RWPE2 (cell line): ENCODE data around the gene LINC01488.

Experiments used
- ATAC-seq: fragments of 200-7000 bp; cut with Tn5 transposase; 3 replicates; pipeline ENCODE4 v1.9.1; 2021; ENCODE audit warnings: low read depth
- DNase-seq: peaks from one replicate; pipeline ENCODE4 v3.0.0-alpha.2; 2020; ENCODE audit warnings: low spot score
- H3K27ac ChIP-seq: fragments of 450-650 bp; 2 replicates; pipeline ENCODE4 v1.5.1; 2017; ENCODE audit warnings: mild to moderate bottlenecking; ENCODE audit not compliant: poor library complexity, severe bottlenecking
- H3K27me3 ChIP-seq: fragments of 250-450 bp; sonication (Bioruptor Pico); 2 replicates; pipeline ENCODE4 v1.5.1; 2021; ENCODE audit warnings: mild to moderate bottlenecking, moderate library complexity; ENCODE audit not compliant: insufficient read depth, poor library complexity, severe bottlenecking
- H3K36me3 ChIP-seq: fragments of 250-450 bp; sonication (Bioruptor Pico); 2 replicates; pipeline ENCODE4 v1.5.1; 2020; ENCODE audit warnings: low read depth, mild to moderate bottlenecking, moderate library complexity
- H3K4me1 ChIP-seq: fragments of 250-450 bp; sonication (Bioruptor Pico); 2 replicates; pipeline ENCODE4 v1.5.1; 2021; ENCODE audit warnings: mild to moderate bottlenecking, moderate library complexity; ENCODE audit not compliant: insufficient read depth, poor library complexity, severe bottlenecking
- H3K4me3 ChIP-seq: fragments of 250-450 bp; sonication (Bioruptor Pico); 2 replicates; pipeline ENCODE4 v1.5.1; 2021; ENCODE audit warnings: mild to moderate bottlenecking, moderate library complexity; ENCODE audit not compliant: severe bottlenecking
- H3K9me3 ChIP-seq: fragments of 250-450 bp; sonication (Bioruptor Pico); 2 replicates; pipeline ENCODE4 v1.5.1; 2021; ENCODE audit warnings: mild to moderate bottlenecking, moderate library complexity; ENCODE audit not compliant: severe bottlenecking
- TF ChIP-seq, protein P1 (sequence below): fragments of 450-650 bp; IDR thresholded peaks from one replicate; pipeline ENCODE4 v1.5.1; 2017; ENCODE audit warnings: mild to moderate bottlenecking, moderate library complexity; ENCODE audit not compliant: poor library complexity, severe bottlenecking

LINC01488 gene

DNA sequence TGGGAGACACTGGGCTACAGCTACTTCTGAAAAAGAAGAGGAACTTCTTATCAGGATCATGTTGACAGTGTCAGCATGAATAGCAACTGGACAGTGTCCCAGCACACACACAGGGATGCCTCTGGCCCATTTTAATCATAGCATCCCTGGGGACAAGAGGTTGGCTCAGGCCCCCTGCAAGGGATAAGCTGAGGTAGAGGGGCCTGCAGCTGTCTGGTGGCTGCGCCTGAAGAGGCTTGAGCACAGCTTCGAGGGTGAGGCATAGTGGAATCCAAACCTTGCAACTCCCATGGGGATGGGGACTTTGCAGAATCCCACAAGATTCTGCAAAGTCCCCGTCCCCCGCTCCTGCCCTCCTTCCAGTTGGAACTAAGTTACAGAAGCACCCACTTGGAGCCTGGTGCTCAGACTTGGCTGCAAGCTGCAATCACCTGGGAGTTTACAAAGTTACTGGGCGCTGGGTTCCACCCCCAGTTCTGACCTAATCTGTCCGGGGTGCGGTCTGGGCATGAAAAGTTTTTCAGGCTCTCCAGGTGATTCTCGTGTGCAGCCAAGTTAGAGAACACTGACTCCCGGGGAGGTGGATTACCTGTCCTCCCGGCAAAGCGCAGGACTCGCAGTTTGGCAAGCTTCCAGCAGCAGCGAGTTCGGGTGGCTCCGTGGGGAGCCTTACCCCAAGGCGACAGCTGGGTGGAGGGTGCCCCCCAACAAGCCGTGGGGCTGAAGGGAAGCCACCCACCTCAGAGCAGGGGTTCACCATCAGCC, 16.0 kb upstream of the LINC01488 start:
- H3K36me3 ChIP-seq: no peaks in the 10 kb centered on the region
- no peaks in the 10 kb centered on the region for H3K27me3 ChIP-seq
- no peak overlapping the region for H3K27ac ChIP-seq
- no peak overlapping the region for H3K4me3 ChIP-seq
- TF ChIP-seq, protein P1, sequence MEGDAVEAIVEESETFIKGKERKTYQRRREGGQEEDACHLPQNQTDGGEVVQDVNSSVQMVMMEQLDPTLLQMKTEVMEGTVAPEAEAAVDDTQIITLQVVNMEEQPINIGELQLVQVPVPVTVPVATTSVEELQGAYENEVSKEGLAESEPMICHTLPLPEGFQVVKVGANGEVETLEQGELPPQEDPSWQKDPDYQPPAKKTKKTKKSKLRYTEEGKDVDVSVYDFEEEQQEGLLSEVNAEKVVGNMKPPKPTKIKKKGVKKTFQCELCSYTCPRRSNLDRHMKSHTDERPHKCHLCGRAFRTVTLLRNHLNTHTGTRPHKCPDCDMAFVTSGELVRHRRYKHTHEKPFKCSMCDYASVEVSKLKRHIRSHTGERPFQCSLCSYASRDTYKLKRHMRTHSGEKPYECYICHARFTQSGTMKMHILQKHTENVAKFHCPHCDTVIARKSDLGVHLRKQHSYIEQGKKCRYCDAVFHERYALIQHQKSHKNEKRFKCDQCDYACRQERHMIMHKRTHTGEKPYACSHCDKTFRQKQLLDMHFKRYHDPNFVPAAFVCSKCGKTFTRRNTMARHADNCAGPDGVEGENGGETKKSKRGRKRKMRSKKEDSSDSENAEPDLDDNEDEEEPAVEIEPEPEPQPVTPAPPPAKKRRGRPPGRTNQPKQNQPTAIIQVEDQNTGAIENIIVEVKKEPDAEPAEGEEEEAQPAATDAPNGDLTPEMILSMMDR: no peak
- ATAC-seq (no peak), DNase-seq (no peak)
- peaks cover 10% of the 10 kb centered on the region for H3K9me3 ChIP-seq
- peaks cover 4% of the 10 kb centered on the region for H3K4me1 ChIP-seq

DNA sequence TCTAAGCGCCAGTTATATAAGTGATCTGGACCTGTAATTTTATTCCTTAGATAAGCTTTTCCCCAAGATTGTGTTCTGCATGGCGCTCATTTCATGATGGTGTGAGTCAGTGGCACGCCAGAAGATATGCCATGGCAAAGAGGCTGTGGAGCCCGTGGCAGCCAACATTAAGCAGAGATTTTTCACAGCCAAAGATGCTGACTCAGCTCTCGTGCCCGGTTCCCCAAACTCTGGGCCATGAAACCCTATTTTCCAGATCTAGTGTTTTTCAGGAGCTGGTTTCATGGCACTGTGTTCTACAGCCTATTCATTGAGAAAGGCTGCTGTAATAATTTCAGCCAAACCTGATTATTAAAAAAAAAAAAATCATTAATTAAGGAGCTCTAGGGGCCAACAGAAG, 15.4 kb upstream of the LINC01488 start:
- ATAC-seq (no peak), DNase-seq (no peak)
- TF ChIP-seq, protein P1: no peak
- H3K4me3 ChIP-seq: no peak overlapping the region
- H3K9me3 ChIP-seq: peaks cover 7% of the 10 kb centered on the region
- peaks cover 3% of the 10 kb centered on the region for H3K4me1 ChIP-seq
- no peaks in the 10 kb centered on the region for H3K27me3 ChIP-seq
- no peaks in the 10 kb centered on the region for H3K36me3 ChIP-seq
- no peak overlapping the region for H3K27ac ChIP-seq

DNA sequence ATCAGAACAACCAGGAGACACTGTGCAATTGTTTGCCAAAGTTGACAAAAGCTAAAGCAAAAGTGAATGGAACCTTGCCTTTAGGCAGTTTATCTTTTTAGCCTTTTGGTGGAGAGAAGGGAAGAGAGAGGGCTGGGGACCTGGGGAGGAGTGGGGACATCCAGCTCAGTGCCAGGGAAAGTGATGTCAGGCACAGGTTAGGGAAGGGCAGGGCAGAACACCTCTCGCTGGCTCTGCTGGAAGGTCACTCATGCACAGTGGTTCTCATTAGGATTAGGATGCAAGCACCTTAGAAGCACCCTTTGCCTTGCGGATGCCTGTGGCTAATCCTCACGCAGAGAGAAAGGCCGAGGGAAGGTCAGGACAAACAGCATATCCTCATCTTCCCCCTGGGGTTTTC, 14.3 kb upstream of the LINC01488 start:
- peaks cover 3% of the 10 kb centered on the region for H3K4me1 ChIP-seq
- no peaks in the 10 kb centered on the region for H3K27me3 ChIP-seq
- ATAC-seq: no peak
- no peaks in the 10 kb centered on the region for H3K36me3 ChIP-seq
- no peaks in the 10 kb centered on the region for H3K9me3 ChIP-seq
- no peak overlapping the region for H3K27ac ChIP-seq
- DNase-seq: no peak
- H3K4me3 ChIP-seq: no peak overlapping the region
- TF ChIP-seq, protein P1: no peak

DNA sequence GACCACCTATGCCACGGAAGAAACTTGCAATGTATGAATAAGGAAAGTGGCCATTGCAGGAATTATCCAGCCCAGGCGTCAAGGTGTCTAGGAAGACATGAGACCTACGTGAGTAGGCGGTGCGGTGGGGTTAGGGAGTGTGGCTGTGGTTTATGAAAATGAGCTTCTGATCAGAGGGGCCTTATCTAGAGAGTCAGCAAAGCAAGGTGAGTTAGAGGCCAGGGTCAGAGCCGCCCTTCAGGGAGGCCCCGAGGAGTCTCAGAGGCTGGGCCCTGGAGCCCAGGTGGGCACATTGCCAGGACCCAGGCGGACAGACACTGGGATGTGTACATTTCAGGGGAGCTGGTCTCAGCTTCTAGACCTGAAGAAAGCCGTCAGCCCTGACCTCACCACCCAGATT, 13.8 kb upstream of the LINC01488 start:
- DNase-seq: no peak
- TF ChIP-seq, protein P1: no peak
- ATAC-seq: no peak
- H3K36me3 ChIP-seq: no peaks in the 10 kb centered on the region
- no peak overlapping the region for H3K4me3 ChIP-seq
- peaks cover 3% of the 10 kb centered on the region for H3K4me1 ChIP-seq
- H3K27me3 ChIP-seq: no peaks in the 10 kb centered on the region
- no peaks in the 10 kb centered on the region for H3K9me3 ChIP-seq
- H3K27ac ChIP-seq: no peak overlapping the region

DNA sequence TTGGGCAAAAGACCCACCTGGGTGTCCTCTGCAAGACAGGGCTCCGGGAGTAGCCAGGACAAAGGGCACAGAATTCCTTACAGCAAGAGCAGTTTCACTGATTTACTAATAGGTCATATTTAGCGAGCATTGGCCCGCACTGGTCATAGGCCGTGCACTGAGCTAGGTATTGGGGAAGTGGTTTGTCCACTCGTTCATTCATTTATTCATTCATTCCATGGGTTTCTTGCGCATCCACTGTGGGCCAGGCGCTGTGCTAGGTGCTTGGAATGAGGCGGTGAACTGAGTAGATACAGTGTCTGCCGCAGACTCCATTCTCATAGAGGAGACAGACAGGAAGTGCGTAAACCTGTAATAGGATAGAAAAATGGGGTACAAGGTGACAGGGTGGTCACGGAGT, 13.2 kb upstream of the LINC01488 start:
- Histone ChIP-seq H3K4me1 (peaks cover 3% of the 10 kb centered on the region), H3K27ac (no peak overlapping the region), H3K36me3 (no peaks in the 10 kb centered on the region), H3K4me3 (no peak overlapping the region), H3K9me3 (no peaks in the 10 kb centered on the region), H3K27me3 (no peaks in the 10 kb centered on the region)
- DNase-seq (no peak), ATAC-seq (no peak)
- TF ChIP-seq, protein P1: no peak
